Parathyroid adenoma (tissue), 2 donors: ENCODE measurements around the gene AQP6.

Experiments used
- H2AFZ ChIP-seq: fragments of 300-600 bp; sonication (generic); one replicate; pipeline ENCODE4 v1.7.0; 2017; ENCODE audit warnings: antibody characterized with exemption, mild to moderate bottlenecking
- H3K27ac ChIP-seq: fragments of 300-600 bp; sonication (generic); one replicate; pipeline ENCODE4 v1.7.0; 2017
- H3K27me3 ChIP-seq: fragments of 300-600 bp; sonication (generic); one replicate; pipeline ENCODE4 v1.7.0; 2017; ENCODE audit warnings: low read length; ENCODE audit not compliant: control insufficient read depth, insufficient read depth
- H3K36me3 ChIP-seq: fragments of 300-600 bp; sonication (generic); one replicate; pipeline ENCODE4 v1.7.0; 2017; ENCODE audit warnings: low read length; ENCODE audit not compliant: control insufficient read depth, insufficient read depth
- H3K4me1 ChIP-seq: fragments of 300-600 bp; sonication (generic); one replicate; pipeline ENCODE4 v1.7.0; 2017; ENCODE audit warnings: control low read depth
- H3K4me2 ChIP-seq: fragments of 300-600 bp; sonication (generic); one replicate; pipeline ENCODE4 v1.7.0; 2017; ENCODE audit warnings: low read length
- H3K4me3 ChIP-seq: fragments of 300-600 bp; sonication (generic); one replicate; pipeline ENCODE4 v1.7.0; 2017; ENCODE audit warnings: low read depth, low read length
- H3K79me2 ChIP-seq: fragments of 300-600 bp; sonication (generic); one replicate; pipeline ENCODE4 v1.7.0; 2017; ENCODE audit warnings: control low read depth
- H3K9ac ChIP-seq: fragments of 300-600 bp; sonication (generic); one replicate; pipeline ENCODE4 v1.7.0; 2017; ENCODE audit warnings: mild to moderate bottlenecking
- H3K9me3 ChIP-seq: fragments of 300-600 bp; sonication (generic); one replicate; pipeline ENCODE4 v1.7.0; 2017; ENCODE audit warnings: low read length; ENCODE audit not compliant: control insufficient read depth
- TF ChIP-seq, protein P1 (sequence below): fragments of 300-600 bp; sonication (generic); IDR thresholded peaks from one replicate; pipeline ENCODE4 v1.7.0; 2017; ENCODE audit warnings: antibody characterized with exemption, mild to moderate bottlenecking
- donor health status: primary hyperparathyroidism.

The AQP6 gene

DNA sequence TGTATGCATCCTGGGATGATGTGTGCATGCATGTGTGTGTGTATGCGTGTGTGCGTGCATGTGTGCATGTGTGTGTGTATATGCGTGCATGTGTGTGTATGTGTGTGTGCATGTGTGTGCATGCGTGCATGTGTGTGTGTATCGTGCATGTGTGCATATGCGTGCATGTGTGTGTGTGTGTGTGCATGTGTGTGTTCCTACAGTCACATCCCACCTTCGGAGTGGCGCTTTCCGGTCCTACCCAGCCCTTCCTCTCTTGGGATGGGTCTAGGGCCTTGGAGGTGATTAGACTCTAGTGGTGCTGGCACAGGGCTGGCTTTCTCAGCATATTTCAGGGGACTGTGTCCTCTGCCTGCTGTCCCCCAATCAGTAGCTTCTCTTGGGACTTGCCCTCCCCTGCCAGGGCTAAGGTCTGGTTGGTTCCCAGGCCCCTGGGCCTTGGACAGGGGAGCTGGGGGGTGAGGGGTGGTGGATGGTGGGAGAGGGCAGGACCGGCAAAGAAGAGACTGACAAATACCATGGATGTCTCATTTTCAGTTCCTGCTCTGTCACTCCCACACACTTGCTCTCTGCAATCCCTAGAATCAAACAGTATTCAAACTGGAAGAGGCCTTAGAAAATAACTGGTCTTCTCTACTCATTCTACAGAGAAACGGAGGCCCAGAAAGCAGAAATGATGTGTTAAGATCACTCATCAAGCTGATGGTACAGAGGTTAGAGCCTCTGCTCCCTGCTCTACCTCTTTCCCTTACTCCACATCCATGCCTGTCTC lies 47.1 kb upstream of the AQP6 start:
- Histone ChIP-seq H3K79me2 (no peaks in the 10 kb centered on the region), H3K9me3 (no peaks in the 10 kb centered on the region), H3K9ac (no peak overlapping the region), H2AFZ (no peak overlapping the region), H3K4me2 (no peak overlapping the region), H3K4me1 (peaks cover 10% of the 10 kb centered on the region), H3K27me3 (no peaks in the 10 kb centered on the region), H3K27ac (no peak overlapping the region), H3K4me3 (no peak overlapping the region), H3K36me3 (no peaks in the 10 kb centered on the region)
- TF ChIP-seq, protein P1, sequence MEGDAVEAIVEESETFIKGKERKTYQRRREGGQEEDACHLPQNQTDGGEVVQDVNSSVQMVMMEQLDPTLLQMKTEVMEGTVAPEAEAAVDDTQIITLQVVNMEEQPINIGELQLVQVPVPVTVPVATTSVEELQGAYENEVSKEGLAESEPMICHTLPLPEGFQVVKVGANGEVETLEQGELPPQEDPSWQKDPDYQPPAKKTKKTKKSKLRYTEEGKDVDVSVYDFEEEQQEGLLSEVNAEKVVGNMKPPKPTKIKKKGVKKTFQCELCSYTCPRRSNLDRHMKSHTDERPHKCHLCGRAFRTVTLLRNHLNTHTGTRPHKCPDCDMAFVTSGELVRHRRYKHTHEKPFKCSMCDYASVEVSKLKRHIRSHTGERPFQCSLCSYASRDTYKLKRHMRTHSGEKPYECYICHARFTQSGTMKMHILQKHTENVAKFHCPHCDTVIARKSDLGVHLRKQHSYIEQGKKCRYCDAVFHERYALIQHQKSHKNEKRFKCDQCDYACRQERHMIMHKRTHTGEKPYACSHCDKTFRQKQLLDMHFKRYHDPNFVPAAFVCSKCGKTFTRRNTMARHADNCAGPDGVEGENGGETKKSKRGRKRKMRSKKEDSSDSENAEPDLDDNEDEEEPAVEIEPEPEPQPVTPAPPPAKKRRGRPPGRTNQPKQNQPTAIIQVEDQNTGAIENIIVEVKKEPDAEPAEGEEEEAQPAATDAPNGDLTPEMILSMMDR, result no peak

DNA sequence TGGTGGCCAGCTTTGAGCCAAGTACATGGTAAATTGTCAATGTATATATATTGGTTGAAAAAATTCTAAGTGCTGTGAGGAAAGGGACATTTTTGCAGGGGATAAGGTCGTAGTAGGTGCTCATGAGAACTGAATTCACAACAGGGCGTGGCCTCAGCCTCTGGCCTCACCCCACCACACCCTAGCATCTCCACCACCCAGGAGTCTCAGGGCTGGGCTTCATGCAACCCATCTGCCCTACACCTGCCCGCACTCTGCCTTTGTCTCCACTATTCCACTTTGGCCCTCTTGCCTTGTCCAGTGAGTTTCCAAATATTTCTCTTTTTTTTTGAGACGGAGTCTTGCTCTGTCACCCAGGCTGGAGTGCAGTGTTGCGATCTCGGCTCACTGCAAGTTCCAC lies 44.3 kb upstream of the AQP6 start:
- no peaks in the 10 kb centered on the region for H3K9me3 ChIP-seq
- H3K27me3 ChIP-seq, result no peaks in the 10 kb centered on the region
- no peak overlapping the region for H3K9ac ChIP-seq
- no peak overlapping the region for H3K4me3 ChIP-seq
- H3K4me2 ChIP-seq, result no peak overlapping the region
- no peak overlapping the region for H3K27ac ChIP-seq
- H3K36me3 ChIP-seq, result no peaks in the 10 kb centered on the region
- no peak overlapping the region for H2AFZ ChIP-seq
- peaks cover 10% of the 10 kb centered on the region for H3K4me1 ChIP-seq
- H3K79me2 ChIP-seq, result no peaks in the 10 kb centered on the region
- TF ChIP-seq, protein P1, result no peak

DNA sequence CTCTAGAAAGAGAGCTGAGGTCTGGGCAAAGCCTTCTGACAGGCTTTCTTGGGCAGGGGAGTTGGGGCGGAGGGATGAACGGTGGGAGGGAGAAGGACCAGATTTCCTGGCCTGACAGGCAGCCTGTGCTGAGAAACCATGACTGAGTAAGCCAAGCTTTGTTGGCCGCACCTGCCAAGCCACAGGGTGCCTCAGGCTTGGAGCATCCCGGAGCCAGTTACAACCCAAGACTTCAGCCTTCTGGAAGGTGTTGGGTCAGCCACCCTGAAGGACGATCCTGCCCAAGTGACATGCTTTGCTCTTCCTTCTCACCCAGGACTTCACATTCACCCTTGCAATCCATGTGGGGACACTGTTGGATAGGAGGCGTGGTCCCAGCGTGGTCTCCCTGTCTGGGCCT lies 43.2 kb upstream of the AQP6 start:
- no peak overlapping the region for H3K9ac ChIP-seq
- H3K4me1 ChIP-seq, result peaks cover 13% of the 10 kb centered on the region
- H3K4me2 ChIP-seq, result no peak overlapping the region
- H3K36me3 ChIP-seq, result no peaks in the 10 kb centered on the region
- H3K9me3 ChIP-seq, result no peaks in the 10 kb centered on the region
- no peaks in the 10 kb centered on the region for H3K79me2 ChIP-seq
- no peak overlapping the region for H2AFZ ChIP-seq
- TF ChIP-seq, protein P1, result no peak
- no peaks in the 10 kb centered on the region for H3K27me3 ChIP-seq
- H3K27ac ChIP-seq, result no peak overlapping the region
- no peak overlapping the region for H3K4me3 ChIP-seq

DNA sequence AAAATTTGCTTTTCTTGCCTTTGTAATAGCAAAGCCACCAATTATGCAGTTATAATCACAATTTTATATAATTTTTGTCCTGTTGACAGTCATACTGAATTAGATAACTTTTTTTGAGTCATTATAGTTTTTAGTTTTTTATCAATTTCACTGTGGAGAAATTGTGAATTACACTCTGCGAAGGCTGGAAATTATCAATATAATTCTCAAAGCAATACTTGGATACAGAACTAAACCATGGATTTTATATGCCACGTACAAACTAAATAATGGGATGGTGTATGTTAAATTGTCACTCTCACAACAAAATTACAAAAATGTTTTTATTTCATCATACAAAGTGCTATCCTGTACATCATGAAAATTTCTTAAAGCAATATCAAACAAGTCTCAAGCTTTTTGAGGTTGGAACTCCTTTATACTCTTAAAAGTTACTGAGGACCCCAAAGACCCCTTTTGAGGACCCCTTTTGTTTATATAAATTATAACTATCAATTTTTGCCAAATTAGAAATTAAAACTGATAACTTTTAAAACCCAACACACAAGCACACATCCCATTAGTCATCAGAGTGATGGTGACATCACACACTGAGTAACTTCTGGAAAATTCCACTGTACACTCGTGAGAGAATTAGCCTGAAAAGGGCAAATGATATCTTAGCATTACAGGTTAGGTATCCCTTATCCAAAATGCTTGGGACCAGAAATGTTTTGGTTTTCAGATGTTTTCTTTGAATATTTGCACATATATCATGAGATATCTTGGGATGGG lies 42.0 kb upstream of the AQP6 start:
- Histone ChIP-seq H3K27me3 (no peaks in the 10 kb centered on the region), H3K9me3 (no peaks in the 10 kb centered on the region), H3K4me1 (peaks cover 11% of the 10 kb centered on the region), H3K4me3 (no peak overlapping the region), H3K79me2 (no peaks in the 10 kb centered on the region), H2AFZ (no peak overlapping the region), H3K4me2 (no peak overlapping the region), H3K36me3 (no peaks in the 10 kb centered on the region), H3K9ac (no peak overlapping the region), H3K27ac (no peak overlapping the region)
- TF ChIP-seq, protein P1, result no peak
